Gastrocnemius medialis (tissue), 4 donors: ENCODE measurements around the gene GIT1. TPM values are rescaled to one million over a fixed set of nuclear protein-coding genes. Genes with fewer than 3 reads are reported as not detected.

Experiments used
- ATAC-seq, 2 donors: fragments of 150-250 bp; one replicate each; pipeline ENCODE4 v1.9.1; 2016
- DNase-seq, 2 donors: peaks; one replicate each; pipeline ENCODE4 v3.0.0-alpha.2; 2019
- H3K27ac ChIP-seq, 4 donors: fragments of 200-600 bp; sonication (generic); 1 replicate in 1 of 4; 2 replicates in 3 of 4; pipeline ENCODE4 v1.5.1; 2016 to 2018; ENCODE audit warnings: mild to moderate bottlenecking in 2 of 4, moderate library complexity in 1 of 4
- H3K27me3 ChIP-seq, 3 donors: fragments of 200-600 bp; sonication (generic) in 2 of 3; 1 replicate in 1 of 3; 2 replicates in 2 of 3; pipeline versions ENCODE4 v1.5.1 to v1.6.0; 2016 to 2019; ENCODE audit warnings: mild to moderate bottlenecking in 1 of 3, moderate library complexity in 1 of 3
- H3K36me3 ChIP-seq, 2 donors: fragments of 200-600 bp; sonication (generic) in 1 of 2; one replicate each; pipeline ENCODE4 v1.5.1; 2017 to 2018
- H3K4me1 ChIP-seq, 2 donors: fragments of 200-600 bp; sonication (generic) in 1 of 2; one replicate each; pipeline ENCODE4 v1.5.1; 2016 to 2017; ENCODE audit warnings: mild to moderate bottlenecking in 2 of 2
- H3K4me3 ChIP-seq, 4 donors: fragments of 200-600 bp; sonication (generic) in 3 of 4; 1 replicate in 1 of 4; 2 replicates in 3 of 4; pipeline ENCODE4 v1.5.1; 2016 to 2019; ENCODE audit warnings: mild to moderate bottlenecking in 2 of 4
- H3K9me3 ChIP-seq, 3 donors: fragments of 200-600 bp; sonication (generic) in 2 of 3; 1 replicate in 1 of 3; 2 replicates in 2 of 3; pipeline ENCODE4 v1.5.1; 2016 to 2019
- POLR2A ChIP-seq, 2 donors: fragments of 450-650 bp; IDR thresholded peaks; one replicate each; pipeline ENCODE4 v1.6.1; 2017; ENCODE audit warnings: antibody characterized with exemption in 2 of 2, mild to moderate bottlenecking in 2 of 2, moderate library complexity in 2 of 2
- in situ Hi-C, 4 donors: fragments of 200-750 bp; cut with MboI; loops; one replicate each; pipeline versions ENCODE4 v1.15.0 to v1.8.0; 2017; ENCODE audit warnings: low sequenced_read_pairs in 4 of 4
- intact Hi-C: fragments of 100-400 bp; cut with DNase I; formaldehyde crosslinking; loops from one replicate; pipeline ENCODE4 v1.15.1; 2023; ENCODE audit warnings: low total_unique reads
- total RNA-seq, 4 donors: library from RNA; depleted of rRNA; stranded (reverse); fragments of >200 nt; gene quantifications; one replicate each; pipeline versions ENCODE4 v1.1.0 to v1.2.3, GENCODE V29; 2016
- TF ChIP-seq, protein P1 (sequence below), 5 experiments: fragments of 450-650 bp in 3 of 5; fragments of 200-600 bp in 2 of 5; sonication (generic) in 2 of 5; IDR thresholded peaks in 4 of 5; conservative IDR thresholded peaks in 1 of 5; 1 replicate in 4 of 5; 2 replicates in 1 of 5; pipeline ENCODE4 v1.5.1; 2016 to 2019; ENCODE audit warnings: antibody characterized with exemption in 5 of 5, mild to moderate bottlenecking in 3 of 5, moderate library complexity in 3 of 5

GIT1 gene
- total RNA-seq, 4 donors from 2014 or later, result 30.2 to 62.2 (median 41.1) TPM

DNA sequence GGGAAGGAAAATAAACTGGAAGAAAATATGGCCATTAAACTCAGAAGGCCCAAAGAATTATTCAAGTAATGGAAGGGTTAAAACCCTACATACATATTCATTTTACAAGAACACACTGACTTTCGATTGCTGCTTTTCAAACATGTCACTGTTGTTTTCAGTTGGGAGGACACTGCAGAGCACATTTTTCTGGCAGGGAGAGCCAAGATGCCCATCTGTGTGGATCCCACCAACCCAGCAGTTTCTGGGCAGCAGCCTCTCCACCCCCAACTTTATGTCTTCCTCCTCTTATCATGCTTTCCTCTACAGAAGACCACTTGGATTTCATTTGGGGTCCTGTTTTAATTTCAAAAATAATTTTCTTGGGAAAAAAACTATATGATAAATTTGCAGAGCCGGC is 40.4 kb upstream of the GIT1 start:
- in situ Hi-C loops, result loop anchor here in 2 of 4 donors (10.0 kb wide), 1 partner anchor 145 kb away; no protein-coding TSS in a partner anchor
- Histone ChIP-seq H3K27ac (peak overlapping the region; percentile 98 to 100 (median 99)), H3K4me1 (peaks cover 73 to 80% of the 10 kb centered on the region in 2 donors)

DNA sequence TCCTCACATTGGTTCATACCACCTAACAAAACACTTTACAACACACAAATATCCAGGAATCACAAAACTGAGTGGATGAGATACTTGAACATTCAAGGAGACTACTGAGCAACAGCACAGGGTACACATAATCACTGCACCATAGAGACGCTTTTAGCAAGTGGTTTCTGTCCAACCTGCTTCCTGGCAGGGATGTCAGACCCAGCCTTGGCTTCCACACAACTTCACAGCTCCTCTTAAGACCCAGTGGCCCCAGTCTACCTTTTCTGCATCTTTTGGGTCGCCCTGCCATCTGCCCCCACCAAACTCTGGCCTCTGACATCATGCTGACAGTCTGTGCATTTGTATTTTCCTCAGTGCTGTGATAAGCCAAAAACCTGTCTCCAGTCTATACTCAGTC is 39.2 kb upstream of the GIT1 start:
- Histone ChIP-seq H3K4me3 (no peak overlapping the region), H3K9me3 (no peaks in the 10 kb centered on the region), H3K27ac (peak overlapping the region; percentile 98 to 100 (median 99)), H3K27me3 (no peaks in the 10 kb centered on the region), H3K36me3 (peaks cover 0 to 34% of the 10 kb centered on the region in 2 donors), H3K4me1 (peaks cover 64 to 68% of the 10 kb centered on the region in 2 donors)
- no peak for TF ChIP-seq POLR2A (IDR thresholded peaks at IDR 0.05)
- TF ChIP-seq, protein P1, sequence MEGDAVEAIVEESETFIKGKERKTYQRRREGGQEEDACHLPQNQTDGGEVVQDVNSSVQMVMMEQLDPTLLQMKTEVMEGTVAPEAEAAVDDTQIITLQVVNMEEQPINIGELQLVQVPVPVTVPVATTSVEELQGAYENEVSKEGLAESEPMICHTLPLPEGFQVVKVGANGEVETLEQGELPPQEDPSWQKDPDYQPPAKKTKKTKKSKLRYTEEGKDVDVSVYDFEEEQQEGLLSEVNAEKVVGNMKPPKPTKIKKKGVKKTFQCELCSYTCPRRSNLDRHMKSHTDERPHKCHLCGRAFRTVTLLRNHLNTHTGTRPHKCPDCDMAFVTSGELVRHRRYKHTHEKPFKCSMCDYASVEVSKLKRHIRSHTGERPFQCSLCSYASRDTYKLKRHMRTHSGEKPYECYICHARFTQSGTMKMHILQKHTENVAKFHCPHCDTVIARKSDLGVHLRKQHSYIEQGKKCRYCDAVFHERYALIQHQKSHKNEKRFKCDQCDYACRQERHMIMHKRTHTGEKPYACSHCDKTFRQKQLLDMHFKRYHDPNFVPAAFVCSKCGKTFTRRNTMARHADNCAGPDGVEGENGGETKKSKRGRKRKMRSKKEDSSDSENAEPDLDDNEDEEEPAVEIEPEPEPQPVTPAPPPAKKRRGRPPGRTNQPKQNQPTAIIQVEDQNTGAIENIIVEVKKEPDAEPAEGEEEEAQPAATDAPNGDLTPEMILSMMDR (IDR thresholded peaks at IDR 0.05 in 4 of 5, conservative IDR thresholded peaks at IDR 0.05 in 1 of 5), result no peak
- in situ Hi-C loops, result loop anchor here in 1 of 4 donors (10.0 kb wide), 1 partner anchor 146 kb away; no protein-coding TSS in a partner anchor
- ATAC-seq (peak; percentile 7 to 14), DNase-seq (peak in 1 of 2 donors; percentile 43)
- intact Hi-C loops, result loop anchor here (10.0 kb wide), 1 partner anchor 494 kb away; no protein-coding TSS in a partner anchor

More for the DNA sequence above, 40.4 kb upstream of the GIT1 start:
- TF ChIP-seq, protein P1 (IDR thresholded peaks at IDR 0.05 in 4 of 5, conservative IDR thresholded peaks at IDR 0.05 in 1 of 5), result no peak
- no peak for TF ChIP-seq POLR2A (IDR thresholded peaks at IDR 0.05)
- Histone ChIP-seq H3K36me3 (peaks cover 0 to 46% of the 10 kb centered on the region in 2 donors), H3K27me3 (no peaks in the 10 kb centered on the region), H3K9me3 (no peaks in the 10 kb centered on the region), H3K4me3 (no peak overlapping the region)
- intact Hi-C loops, result loop anchor here (10.0 kb wide), 1 partner anchor 495 kb away; no protein-coding TSS in a partner anchor
- ATAC-seq, result no peak
- DNase-seq, result no peak

DNA sequence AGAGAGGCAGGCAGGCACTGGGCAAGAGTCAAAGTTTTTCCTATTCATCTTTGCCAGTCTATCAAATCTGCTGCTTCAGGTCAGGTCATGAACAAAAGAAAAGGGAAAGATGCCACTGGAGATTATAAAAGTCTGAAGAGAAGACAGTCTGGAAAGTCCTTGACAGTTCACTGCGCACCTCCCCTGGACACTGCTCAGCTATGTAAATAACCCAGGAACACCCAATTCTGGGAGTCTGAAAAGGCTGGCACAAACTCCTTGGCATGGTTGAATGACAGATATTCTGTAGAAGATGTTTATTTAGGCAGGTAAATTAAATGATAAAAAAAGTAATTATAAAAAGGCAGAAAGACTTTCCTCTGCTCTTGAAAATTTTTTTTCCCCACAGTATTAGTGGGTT is 38.5 kb upstream of the GIT1 start:
- Histone ChIP-seq H3K27me3 (no peaks in the 10 kb centered on the region), H3K4me3 (no peak overlapping the region), H3K9me3 (no peaks in the 10 kb centered on the region), H3K36me3 (peaks cover 0 to 27% of the 10 kb centered on the region in 2 donors), H3K27ac (peak overlapping the region; percentile 98 to 100 (median 99)), H3K4me1 (peaks cover 63 to 69% of the 10 kb centered on the region in 2 donors)
- no peak for TF ChIP-seq POLR2A (IDR thresholded peaks at IDR 0.05)
- TF ChIP-seq, protein P1 (IDR thresholded peaks at IDR 0.05 in 4 of 5, conservative IDR thresholded peaks at IDR 0.05 in 1 of 5), result no peak
- intact Hi-C loops, result loop anchor here (10.0 kb wide), 1 partner anchor 493 kb away; no protein-coding TSS in a partner anchor
- no peak for ATAC-seq
- no peak for DNase-seq
- in situ Hi-C loops, result loop anchor here in 1 of 4 donors (10.0 kb wide), 1 partner anchor 147 kb away; no protein-coding TSS in a partner anchor

DNA sequence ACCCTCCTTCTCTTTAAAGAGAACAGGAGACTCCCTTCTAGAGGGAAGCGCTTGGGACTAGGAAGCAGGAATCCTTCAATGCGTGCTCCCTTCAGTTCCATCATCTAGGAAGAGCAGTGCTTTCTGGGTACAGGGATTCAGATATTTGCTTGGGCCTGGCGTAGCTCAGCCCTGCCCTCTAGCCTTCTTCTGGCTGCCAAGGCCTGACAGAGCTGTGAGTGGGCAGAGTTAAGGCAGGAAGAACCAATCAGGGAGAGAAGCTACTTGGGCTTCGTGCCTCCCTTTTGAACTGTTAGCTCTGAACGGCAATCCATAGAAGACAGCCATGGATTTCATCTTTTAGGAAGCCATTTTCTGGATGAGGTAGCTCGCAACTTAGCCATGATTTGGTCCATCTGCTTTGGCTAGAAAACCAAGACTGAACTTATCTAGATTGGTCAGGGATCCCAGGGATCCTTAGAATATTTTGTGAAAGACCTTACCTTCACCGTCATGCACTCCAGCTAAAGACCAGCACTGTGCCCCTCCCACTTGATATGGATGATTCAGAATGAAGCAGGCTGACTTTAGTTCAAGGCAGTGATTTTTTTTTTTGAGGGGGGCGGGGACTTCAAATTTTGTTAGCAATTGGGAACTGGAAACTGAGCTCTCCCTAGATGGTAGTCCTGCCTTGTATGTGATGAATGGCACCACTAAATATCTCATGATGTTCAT is 35.7 kb upstream of the GIT1 start:
- ATAC-seq (peak; percentile 8 to 23), DNase-seq (peak in 1 of 2 donors; percentile 80)
- Histone ChIP-seq H3K4me3 (no peak overlapping the region), H3K4me1 (peaks cover 61 to 64% of the 10 kb centered on the region in 2 donors), H3K27me3 (no peaks in the 10 kb centered on the region), H3K36me3 (peaks cover 0 to 10% of the 10 kb centered on the region in 2 donors), H3K9me3 (no peaks in the 10 kb centered on the region), H3K27ac (peak overlapping the region; percentile 98 to 100 (median 99))
- in situ Hi-C loops, result loop anchor here in 1 of 4 donors (10.0 kb wide), 1 partner anchor 150 kb away; no protein-coding TSS in a partner anchor
- TF ChIP-seq POLR2A (IDR thresholded peaks at IDR 0.05), result peak in 1 of 2 donors; percentile 17
- TF ChIP-seq, protein P1 (IDR thresholded peaks at IDR 0.05 in 4 of 5, conservative IDR thresholded peaks at IDR 0.05 in 1 of 5), result no peak
- intact Hi-C loops, result loop anchor here (10.0 kb wide), 1 partner anchor 490 kb away; no protein-coding TSS in a partner anchor
